NCI-H524 treated with DMSO at 0.1 percent for 48 hours (cell line): ENCODE measurements around the gene SNAPIN.

Experiments used
- DNase-seq: peaks from one replicate; lab custom pipeline; 2025; lab: John Stamatoyannopoulos, UW

The SNAPIN gene, protein sequence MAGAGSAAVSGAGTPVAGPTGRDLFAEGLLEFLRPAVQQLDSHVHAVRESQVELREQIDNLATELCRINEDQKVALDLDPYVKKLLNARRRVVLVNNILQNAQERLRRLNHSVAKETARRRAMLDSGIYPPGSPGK

DNA sequence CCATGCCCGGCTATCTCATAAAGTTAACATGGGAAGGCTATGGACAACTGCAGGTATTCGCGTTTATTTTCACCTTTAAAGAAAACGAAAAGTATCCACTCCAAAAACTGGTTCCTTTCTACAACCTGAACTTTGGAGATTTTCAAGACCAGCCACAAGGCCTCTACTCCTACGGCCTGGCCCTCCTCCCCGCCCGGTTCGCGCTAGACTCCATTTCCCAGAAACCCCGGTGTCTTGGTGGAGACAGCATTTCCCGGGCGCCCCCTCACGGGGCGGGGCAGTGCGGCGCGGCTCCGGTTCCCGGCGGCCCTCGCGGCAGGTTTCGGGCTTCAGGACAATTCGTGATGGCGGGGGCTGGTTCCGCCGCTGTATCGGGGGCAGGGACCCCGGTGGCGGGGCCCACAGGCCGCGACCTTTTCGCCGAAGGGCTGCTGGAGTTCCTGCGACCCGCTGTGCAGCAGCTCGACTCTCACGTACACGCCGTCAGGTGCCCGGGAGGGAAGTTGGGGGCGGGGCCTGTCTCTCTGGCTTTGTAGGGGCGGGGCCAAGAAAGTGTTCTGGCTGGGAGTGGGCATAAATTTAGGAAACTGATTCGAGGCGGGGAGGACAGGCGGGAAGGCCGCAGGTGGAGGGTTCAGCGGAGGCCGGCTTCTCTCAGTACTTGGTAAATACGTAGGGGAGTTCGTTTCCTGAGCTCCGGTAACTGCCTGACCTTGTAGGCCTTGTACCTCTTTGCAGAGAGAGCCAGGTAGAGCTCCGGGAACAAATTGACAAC, at the start of gene SNAPIN:
Gene SNAPIN, plus strand, starts transcription at position 304 of the 775 bp plus-strand sequence. Its CDS starts 41 bp downstream, at position 345.
- peak; percentile 51 for DNase-seq

DNA sequence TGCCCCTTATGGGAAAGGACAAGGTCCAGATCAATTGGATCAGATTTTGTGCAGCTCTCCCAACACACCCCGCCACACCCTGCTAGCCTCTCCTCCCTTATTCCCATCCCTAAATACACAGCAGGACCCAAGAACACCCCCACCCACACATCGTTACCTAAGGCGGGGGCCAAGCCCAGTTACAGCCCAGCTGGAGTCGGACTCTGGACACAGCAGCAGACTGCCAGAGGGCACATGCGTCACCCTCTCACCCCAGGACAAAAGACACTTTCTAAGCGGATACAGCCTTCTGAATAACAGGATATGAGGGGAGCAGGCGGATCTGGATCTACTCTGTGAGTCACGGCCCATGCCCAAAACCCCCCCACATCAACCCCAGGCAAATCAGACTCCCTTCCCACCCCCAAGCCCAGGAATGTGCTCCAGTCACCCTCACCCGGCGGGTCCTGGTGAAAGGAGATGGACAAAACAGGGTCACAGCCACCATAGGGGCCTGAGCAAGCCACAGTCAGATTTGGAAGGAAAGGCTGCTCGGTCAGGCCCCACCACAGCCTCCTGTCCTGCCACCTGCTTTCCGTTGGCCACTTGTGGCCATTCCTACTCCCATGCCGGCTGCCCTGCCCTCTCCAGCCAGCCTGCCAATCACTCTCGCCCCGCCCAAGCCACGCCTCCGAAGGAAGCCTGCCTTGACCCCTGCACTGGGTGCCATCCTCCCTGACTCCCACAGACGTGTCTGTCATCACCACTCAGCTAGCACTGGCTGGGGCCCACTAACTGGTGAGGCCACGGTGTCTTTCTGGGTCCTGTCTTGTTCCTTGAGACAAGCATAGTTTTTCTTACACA, 49.5 kb upstream of the SNAPIN start:
- DNase-seq, result no peak

DNA sequence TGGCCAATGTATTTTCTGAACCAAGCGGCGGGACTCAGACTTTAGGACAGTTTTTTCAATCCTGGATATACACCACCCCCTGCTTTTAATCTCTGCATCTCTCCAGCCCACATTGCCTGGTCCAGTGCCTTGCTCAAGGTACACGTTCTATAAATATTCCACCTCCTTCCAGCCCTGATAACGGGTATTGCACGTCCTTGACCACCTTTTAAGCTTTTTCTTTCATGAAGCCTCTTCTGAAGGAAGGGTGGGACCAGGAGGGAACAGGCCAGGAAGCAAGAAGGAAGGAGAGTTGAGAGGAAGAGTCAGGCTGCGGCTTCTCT, 49.0 kb upstream of the SNAPIN start:
- DNase-seq, result no peak

DNA sequence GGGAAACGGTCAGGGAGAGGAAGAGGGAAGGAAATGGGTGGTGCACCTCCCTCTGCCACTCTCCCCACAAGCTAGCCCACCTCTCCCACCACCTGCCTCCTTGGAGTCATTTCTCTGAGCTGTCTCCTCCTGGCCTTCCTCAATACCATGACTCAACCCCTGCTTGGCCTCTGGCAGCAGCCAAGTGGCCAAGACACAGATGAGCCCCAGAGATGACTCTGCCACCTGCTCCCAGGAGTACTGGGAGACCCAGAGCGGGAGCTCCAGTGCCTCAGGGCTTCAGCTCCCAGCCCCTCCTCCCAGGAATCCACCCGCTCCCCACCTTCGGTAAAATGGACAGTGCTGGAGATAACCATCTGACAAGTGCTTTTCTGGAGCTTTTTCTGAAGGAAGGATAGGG, 48.2 kb upstream of the SNAPIN start:
- no peak for DNase-seq

DNA sequence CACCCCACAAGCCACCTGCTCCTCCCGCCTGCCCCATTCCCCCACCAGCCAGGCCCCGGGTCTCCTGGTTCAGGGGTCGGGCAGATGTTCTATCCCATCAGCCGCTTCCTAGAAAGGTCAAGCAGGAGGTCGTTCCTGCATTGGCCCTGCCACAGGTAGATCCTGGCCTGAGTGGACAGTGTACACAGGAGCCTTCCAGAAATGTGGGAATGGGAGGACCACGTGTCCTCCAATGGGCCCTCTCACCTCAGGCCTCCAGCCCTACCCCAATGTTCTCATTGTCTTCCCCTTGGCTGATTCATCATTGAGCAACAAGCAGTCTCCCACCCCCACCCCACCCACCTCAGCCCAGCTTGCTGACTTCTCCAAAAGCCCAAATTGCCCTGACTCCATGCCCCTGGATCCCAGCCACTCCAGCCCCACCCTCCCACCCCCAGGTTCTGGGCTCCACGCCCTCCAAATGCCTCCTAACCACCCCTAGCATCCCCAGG, 47.6 kb upstream of the SNAPIN start:
- no peak for DNase-seq

DNA sequence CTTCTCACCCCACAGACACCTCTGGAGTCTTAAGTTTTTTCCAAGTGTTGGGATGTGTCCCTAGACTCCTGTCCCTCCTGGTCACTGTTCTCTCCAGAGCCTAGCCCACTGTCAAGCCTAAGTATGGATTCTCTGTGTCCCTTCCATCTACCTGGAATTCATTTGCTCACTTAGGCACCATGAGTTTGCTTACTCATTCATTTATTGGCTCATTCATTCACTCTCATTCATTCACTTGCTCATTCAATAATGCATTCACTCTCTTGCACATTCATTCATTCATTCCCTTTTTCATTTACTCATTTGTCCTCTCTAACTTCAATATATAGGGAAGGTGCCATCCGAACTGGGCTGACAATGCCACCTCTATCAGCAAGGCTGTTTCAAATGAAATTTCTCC, 47.1 kb upstream of the SNAPIN start:
- DNase-seq, result no peak

DNA sequence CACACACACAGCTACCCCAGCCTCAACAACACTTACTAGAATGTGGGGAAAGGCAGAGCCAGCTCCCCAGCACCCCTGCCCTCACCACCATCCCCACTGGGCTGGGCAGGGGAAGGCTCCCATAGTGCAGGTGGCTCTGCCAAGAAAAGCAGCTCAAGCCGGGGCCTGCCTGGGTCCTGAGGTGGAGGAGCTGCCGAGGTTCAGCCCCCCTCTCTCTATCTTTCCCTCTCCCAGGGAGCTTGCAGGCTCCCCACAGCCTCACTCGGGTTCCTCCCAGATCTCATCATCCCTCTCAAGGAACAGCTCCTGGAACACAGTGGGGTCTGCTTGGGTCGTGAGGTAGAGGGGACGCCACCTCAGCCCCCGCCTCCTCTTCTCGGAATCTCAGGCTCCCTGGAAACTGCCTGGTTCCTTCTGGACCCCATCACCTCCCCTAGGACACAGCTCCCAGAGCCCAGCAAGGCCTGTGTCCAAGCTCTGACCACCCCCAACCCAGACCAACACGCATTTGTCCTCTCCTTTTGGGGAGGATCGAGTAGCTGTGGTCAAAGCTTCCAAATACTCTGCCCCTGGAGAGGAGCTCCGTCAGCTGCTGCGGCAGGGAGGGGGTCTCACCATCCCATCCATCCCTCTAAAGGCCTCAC, 46.3 kb upstream of the SNAPIN start:
- DNase-seq, result no peak

DNA sequence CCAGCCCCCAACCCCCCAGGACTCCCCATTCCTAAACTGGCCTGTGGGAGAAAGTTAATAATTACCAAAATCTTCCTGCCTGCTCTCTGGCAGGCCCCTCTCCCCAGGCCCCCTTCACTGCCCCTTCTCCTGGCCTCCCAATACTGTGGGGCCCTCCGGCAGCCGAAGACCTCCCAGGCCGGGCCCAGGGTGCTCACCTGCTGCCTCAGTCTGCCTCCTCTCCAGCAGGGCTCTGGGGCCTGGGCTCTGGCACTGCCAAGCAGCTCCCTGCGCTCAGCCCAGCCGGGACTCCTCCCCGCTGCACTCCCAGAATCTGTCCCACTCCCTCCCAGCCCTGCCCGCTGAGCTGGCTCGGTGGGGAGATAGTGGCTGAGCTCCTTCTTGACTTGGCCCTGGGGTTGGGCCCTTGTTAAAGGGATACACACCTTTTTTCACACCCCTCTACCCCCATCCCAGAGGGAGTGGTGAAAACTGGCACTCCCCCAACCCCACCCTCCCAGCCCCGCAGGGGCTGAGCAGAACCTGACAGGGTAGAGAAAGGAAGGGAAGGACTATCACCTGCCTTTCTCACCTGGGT, 45.7 kb upstream of the SNAPIN start, which contains the start of gene S100A16:
Gene S100A16, minus strand, starts transcription at position 383 of the 577 bp plus-strand sequence. CDS start 4,986 bp downstream, outside the sequence.
- no peak for DNase-seq

DNA sequence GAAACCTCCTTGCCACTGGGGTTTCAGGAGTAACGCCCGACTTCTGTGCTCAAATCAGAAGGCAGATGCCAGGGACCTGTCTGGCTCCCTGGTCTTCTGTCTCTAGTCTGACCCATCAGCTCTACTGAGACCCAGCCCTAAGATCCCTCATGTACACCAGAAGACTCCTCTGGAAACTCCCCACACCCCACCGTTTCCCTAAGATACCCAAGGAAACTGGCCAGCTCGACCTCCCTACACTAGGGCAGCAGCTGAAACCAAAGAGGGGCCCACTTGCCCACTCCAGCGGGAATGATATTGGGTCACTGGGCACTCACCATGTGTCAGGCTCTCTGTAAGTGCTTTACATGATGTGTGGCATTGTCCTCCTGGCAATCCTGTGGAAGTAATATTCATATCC, 45.1 kb upstream of the SNAPIN start:
- DNase-seq, result no peak

DNA sequence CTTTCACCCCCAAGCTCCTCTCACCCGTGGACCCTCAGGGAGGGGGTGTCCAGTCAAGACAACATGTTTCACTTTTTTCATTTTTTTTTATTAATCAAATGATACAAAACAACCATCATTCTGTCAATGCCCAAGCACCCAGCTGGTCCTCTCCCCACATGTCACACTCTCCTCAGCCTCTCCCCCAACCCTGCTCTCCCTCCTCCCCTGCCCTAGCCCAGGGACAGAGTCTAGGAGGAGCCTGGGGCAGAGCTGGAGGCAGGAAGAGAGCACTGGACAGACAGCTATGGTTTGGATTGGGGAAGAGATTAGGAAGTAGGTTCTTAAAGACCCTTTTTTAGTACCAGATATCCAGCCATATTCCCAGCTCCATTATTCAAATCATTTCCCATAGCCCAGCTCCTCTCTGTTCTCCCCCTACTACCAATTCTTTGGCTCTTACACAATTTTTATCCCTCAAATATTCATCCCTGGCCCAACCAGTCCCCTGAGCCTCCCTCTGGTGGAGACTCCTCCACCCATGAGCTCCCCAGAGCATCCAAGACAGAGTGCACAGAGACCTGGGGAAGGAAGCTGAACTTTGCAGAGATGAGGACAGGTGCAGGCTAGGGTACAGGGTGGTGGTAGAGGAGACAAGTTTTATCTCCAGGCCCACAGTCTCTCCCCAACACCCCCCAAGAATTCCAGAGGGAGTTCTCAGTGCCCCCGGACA, 44.2 kb upstream of the SNAPIN start:
- no peak for DNase-seq

DNA sequence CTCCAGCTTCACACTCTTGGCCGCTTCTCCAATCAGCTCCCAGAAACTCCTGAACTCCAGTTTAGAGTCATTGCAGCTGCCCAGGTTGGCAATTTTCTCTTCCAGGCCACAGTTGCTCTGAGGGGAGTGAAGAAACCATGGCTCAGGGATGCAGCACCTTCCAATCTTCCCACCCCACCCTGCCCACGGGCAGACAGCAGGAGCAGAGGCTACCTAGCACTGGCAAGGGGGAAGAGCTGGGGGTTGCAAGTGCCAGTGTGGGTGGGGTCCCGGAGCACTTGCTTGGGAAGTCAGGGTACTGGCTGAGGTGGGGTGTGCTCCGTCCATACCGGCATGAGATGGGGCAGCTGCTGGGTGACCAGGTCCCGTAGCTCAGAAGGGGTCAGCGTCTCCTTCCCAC, 43.6 kb upstream of the SNAPIN start:
- no peak for DNase-seq

DNA sequence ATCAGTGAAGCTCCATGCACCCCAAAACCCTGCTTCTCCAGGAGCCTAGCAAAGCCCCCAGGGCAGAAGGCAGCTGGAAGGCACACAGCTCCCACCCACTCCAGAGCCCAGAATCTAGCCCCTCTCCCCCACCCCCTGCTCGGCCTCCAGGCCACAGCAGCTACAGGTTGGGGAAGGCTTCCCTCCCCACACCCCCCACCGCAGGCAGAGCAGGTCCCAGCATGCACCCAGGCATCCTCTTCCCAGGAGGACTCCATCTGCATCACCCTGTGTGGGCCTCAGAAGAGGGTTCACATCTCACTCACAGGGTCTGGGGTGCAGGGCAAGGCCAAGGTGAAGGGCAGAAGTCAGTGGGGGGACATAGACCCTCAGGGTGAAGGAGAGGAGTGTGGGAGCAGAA, 43.1 kb upstream of the SNAPIN start:
- no peak for DNase-seq

DNA sequence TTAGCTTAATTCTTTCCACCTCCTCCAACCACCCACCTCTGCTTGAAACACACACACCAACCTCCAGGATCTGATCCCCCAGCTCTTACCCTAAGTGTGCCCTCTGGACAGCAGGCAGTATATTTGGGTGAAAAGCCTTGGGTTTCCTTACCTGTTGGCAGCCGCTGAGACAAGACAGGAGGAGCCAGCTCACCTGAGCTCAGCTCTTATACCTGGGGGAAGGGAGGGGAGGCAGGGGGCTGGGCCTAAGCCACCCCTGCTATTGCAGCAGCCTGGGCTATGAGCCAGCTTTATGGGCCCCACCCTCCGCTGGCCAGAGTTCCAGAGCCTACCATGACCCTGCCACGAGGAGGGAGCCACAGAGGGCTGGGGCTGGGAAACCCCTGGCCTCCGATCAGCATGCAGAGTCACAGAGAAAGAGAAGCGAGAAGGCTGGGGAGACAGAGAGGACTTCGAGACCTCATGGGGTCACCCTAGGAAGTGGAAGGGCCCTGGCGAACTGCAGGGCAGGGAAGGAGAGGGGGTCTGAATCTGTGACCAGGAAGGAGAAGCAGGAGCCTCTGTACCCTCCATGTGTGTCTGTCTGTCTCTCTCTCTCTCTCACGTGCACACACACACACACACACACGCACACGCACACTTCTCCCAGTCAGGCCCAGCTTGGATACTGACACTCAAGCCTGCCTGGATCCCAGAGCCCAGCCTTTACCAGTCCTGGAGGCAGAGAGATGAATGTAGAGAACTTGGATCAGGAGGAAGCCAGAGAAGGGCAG, 42.2 kb upstream of the SNAPIN start, which contains the start of gene S100A14:
Gene S100A14, minus strand, starts transcription at position 182 of the 773 bp plus-strand sequence. CDS start 467 bp downstream, outside the sequence.
- no peak for DNase-seq

DNA sequence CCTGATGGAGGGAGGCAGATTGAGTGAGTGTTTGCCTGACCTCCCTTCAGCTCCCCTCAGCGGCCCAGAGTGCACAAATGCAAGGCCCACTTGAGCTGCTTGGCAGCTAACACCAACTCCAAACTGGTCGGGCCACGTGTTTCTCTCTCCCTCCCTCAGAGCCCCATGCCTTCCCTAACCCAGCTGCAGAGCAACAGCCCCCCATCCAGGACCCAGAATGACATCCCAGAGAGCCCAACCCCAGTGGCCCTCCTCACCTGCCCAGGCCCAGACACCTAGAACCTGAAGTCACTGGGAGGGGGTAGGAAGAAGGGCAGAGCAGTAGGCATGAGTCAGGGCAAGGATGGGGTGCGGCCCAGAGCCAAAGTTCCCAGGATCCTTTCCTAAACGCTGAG, 41.6 kb upstream of the SNAPIN start:
- no peak for DNase-seq

DNA sequence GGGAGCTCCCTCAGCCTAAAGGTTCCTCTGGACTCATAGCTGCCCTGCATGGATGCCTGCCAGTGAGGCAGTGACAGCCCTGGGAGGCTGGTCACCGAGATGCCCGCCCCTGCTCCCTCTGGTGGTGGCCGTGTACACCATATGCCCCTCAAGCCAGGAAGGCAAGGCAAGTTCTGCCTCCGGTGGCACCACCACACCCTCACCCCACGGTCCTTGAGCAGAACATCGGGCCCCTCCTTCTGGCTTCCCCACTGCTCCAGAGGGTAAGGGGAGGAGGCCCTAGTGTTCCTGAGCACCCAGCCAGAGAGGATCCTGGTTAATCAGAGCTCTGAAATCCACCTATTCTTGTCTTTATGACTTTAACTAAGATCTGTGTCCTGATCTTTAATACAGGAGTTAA, 40.8 kb upstream of the SNAPIN start:
- peak; percentile 5 for DNase-seq

DNA sequence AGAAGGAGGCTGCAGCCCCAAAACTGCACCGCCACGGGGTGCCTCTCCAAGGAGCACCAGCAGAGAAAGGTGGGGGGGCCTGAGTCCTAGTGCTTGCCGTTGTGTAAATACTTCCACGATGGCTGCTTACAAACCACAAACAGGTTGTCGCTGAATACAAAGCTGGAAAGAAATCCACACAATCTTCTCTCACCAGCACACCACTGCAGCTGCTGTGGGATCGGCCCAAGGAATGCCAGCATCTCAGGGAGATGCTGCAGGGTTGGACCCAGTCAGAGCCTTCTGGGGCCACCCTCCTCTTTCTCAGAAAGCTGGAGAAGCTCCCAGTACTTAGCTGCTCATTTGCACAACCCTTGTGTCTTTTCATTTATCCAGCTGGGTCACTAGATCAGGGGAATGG, 39.3 kb upstream of the SNAPIN start:
- no peak for DNase-seq

DNA sequence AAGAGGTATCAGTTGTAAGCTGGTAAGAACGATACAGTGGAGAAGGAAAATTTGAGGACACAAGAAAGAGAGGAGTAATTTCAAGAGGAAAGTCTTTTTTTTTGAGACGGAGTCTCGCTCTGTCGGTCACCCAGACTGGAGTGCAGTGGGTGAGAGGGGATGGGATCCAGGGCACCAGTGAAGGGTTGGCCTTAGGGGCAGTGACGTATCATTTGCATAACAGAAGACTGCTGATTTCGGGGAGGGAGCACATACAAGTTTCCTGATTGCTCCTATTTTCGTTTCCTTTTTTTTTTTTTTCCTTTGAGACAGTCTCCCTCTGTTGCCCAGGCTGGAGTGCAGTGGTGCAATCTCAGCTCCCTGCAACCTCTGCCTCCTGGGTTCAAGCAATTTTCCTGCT, 35.4 kb upstream of the SNAPIN start:
- DNase-seq, result no peak

DNA sequence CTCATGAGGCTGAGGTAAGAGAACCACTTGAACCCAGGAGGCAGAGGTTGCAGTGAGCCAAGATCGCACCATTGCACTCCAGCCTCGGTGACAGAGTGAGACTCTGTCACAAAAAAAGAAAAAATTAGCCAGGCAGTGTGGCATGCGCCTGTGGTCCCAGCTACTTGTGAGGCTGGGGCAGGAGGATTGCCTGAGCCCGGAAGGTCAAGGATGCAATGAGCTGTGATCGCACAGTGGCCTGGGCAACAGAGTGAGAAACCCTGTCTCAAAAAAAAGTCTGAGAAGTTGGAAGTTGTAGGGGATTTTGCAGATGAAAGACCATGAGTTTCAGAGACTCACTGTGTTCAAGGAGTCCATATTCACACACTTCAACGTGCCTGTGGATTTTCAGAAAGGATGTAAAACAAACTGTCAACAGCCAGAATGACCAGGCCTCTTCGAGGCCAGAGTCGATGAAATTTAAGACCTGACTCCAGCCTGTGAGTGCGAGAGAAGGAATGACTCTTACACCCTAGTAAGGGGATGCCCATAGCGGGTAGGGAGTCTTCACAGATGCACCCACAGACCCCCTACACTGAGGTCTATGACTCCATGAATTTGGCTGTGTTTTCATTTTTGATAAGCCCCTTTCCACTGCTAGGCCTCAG, 33.4 kb upstream of the SNAPIN start:
- DNase-seq, result no peak

DNA sequence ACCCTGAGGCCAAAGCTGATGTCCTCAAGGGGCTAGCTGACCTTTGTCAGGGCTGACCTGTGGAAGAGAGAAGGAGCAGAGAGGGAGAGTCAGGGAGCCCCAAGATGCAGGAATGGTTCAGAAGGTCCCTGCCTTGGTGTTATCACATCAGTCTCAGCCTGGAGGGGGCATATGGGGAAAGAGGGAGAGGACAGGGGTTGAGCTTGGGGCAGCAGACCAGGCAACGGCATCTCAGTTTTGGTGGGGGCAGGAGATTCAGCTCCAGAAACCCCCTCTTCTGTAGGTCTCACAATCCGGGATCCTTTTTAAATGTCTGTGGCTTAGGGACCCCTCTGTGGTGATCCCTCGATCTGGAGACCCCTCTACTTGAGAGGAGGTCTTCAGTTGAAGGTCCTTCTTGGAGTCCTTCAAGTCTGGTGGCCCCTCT, 32.0 kb upstream of the SNAPIN start:
- no peak for DNase-seq
